Stimulated activated CD4-positive, alpha-beta T cell treated with anti-CD3 and anti-CD28 coated beads, Interleukin-2, amount 100 ng/mL, for 4 hours (primary cell): ENCODE data around the gene ACSBG1.
"Not testable (repeated sequence)": the region's sequence is repeated elsewhere in the genome, so short reads cannot be mapped to it uniquely, and the experiment has no call there.

Experiments used
- DNase-seq: peaks from one replicate; pipeline ENCODE4 v3.0.0-alpha.2; 2020; ENCODE audit warnings: low read depth

The ACSBG1 gene

GRCh38 chr15:78167227-78167888 is 67.0 kb downstream of the ACSBG1 start:
- no peak for DNase-seq

GRCh38 chr15:78164010-78164409 is 70.4 kb downstream of the ACSBG1 start:
- no peak for DNase-seq

- peak; percentile 20 for DNase-seq
Measured at GRCh38 chr15:78162038-78162437, 72.3 kb downstream of the ACSBG1 start.

GRCh38 chr15:78159395-78159794 is 75.0 kb downstream of the ACSBG1 start:
- DNase-seq = no peak

GRCh38 chr15:78157203-78157602 is 77.2 kb downstream of the ACSBG1 start:
- no peak for DNase-seq

- no peak for DNase-seq
Measured at GRCh38 chr15:78156653-78157052, 77.7 kb downstream of the ACSBG1 start.

GRCh38 chr15:78155355-78155939 is 78.9 kb downstream of the ACSBG1 start:
- DNase-seq = no peak

- DNase-seq = no peak
Measured at GRCh38 chr15:78154955-78155354, 79.4 kb downstream of the ACSBG1 start.

GRCh38 chr15:78151075-78151474 is 83.3 kb downstream of the ACSBG1 start:
- DNase-seq = not testable (repeated sequence)

GRCh38 chr15:78149805-78150751 is 84.3 kb downstream of the ACSBG1 start:
- no peak for DNase-seq

- peak; percentile 100 for DNase-seq
Measured at GRCh38 chr15:78149068-78149804, 85.1 kb downstream of the ACSBG1 start, which contains the start of gene IDH3A. TSS of gene IDH3A (plus strand) at chr15:78149362. CDS start at chr15:78149404, 42 bp downstream.

GRCh38 chr15:78148392-78149067 is 85.8 kb downstream of the ACSBG1 start:
- DNase-seq = no peak

- no peak for DNase-seq
Measured at GRCh38 chr15:78147566-78147965, 86.8 kb downstream of the ACSBG1 start.

- DNase-seq = no peak
Measured at GRCh38 chr15:78146425-78147154, 87.8 kb downstream of the ACSBG1 start.

- DNase-seq = no peak
Measured at GRCh38 chr15:78142332-78142731, 92.0 kb downstream of the ACSBG1 start.

GRCh38 chr15:78140292-78140691 is 94.1 kb downstream of the ACSBG1 start:
- DNase-seq = no peak

- no peak for DNase-seq
Measured at GRCh38 chr15:78139578-78139977, 94.8 kb downstream of the ACSBG1 start.

- no peak for DNase-seq
Measured at GRCh38 chr15:78133801-78134200, 100.6 kb downstream of the ACSBG1 start.

GRCh38 chr15:78131295-78132061 is 102.9 kb downstream of the ACSBG1 start, which contains the start of gene CIB2:
TSS of gene CIB2 (minus strand) at chr15:78131445. CDS start at chr15:78131215, 230 bp downstream.
- DNase-seq = peak; percentile 60
